K562 (cell line): ENCODE data around the gene FGF1. TPM values are rescaled to one million over a fixed set of nuclear protein-coding genes. Genes with fewer than 3 reads are reported as not detected.

Experiments used
- BRD4 ChIP-seq: fragments of 200-600 bp; sonication (generic); IDR thresholded peaks from 2 replicates; pipeline ENCODE4 v1.6.1; 2017; ENCODE audit warnings: inconsistent platforms
- CBX3 ChIP-seq, 2 experiments: IDR thresholded peaks; 1 replicate in 1 of 2; 2 replicates in 1 of 2; pipeline ENCODE4 v1.6.1; 2012; ENCODE audit warnings: inconsistent platforms in 2 of 2, low read length in 2 of 2, borderline replicate concordance in 1 of 2, control low read depth in 1 of 2
- CBX5 ChIP-seq: IDR thresholded peaks from 2 replicates; pipeline ENCODE4 v1.6.1; 2014; ENCODE audit warnings: low read depth, borderline replicate concordance
- CTCF ChIP-seq, 3 experiments: IDR thresholded peaks in 2 of 3; conservative IDR thresholded peaks in 1 of 3; 2 replicates each; pipeline ENCODE4 v1.5.1; 2011 to 2012; ENCODE audit warnings: low read length in 3 of 3, mild to moderate bottlenecking in 3 of 3, control low read depth in 2 of 3, improper control_type of control experiment in 1 of 3, inconsistent platforms in 1 of 3, low read depth in 1 of 3, mixed read lengths in 1 of 3, moderate library complexity in 1 of 3; ENCODE audit not compliant: insufficient read depth in 2 of 3
- ELF2 ChIP-seq: fragments of 250-450 bp; sonication (Bioruptor Pico); IDR thresholded peaks from 2 replicates; pipeline ENCODE4 v1.5.0; 2021; ENCODE audit warnings: mild to moderate bottlenecking
- FUS ChIP-seq: fragments of 200-400 bp; formaldehyde crosslinking; optimal IDR thresholded peaks from 2 replicates; pipeline ENCODE3; 2017; ENCODE audit warnings: low read depth, low read length
- HMGN3 ChIP-seq: IDR thresholded peaks from 2 replicates; pipeline ENCODE4 v1.6.1; 2011; ENCODE audit warnings: borderline replicate concordance, low read depth, mild to moderate bottlenecking, mixed read lengths, low read length; ENCODE audit not compliant: insufficient read length; ENCODE audit errors: extremely low read depth
- JUN ChIP-seq, 2 experiments: sonication (generic) in 1 of 2; formaldehyde crosslinking in 1 of 2; IDR thresholded peaks; 2 replicates each; pipeline versions ENCODE4 v1.6.1 to v1.8.0; 2012 to 2022; ENCODE audit warnings: borderline replicate concordance in 2 of 2, mild to moderate bottlenecking in 2 of 2, improper control_type of control experiment in 1 of 2, low read depth in 1 of 2, low read length in 1 of 2, missing genetic modification reagents in 1 of 2
- KLF16 ChIP-seq: IDR thresholded peaks from 2 replicates; pipeline ENCODE4 v1.6.1; 2016; ENCODE audit warnings: antibody characterized with exemption
- L3MBTL2 ChIP-seq: fragments of 450-650 bp; IDR thresholded peaks from 2 replicates; pipeline ENCODE4 v1.6.1; 2016; ENCODE audit warnings: mild to moderate bottlenecking, moderate library complexity
- MEF2D ChIP-seq: conservative IDR thresholded peaks from 2 replicates; pipeline ENCODE4 v1.6.1; 2016; ENCODE audit warnings: low read depth, missing genetic modification characterization, missing compliant biosample characterization
- NCOA6 ChIP-seq: fragments of 450-650 bp; IDR thresholded peaks from 2 replicates; pipeline ENCODE4 v1.6.1; 2017; ENCODE audit warnings: mild to moderate bottlenecking
- NR1H2 ChIP-seq: sonication (generic); formaldehyde crosslinking; IDR thresholded peaks from 2 replicates; pipeline ENCODE4 v1.4.0; 2020; ENCODE audit warnings: mild to moderate bottlenecking, missing genetic modification reagents
- OTX1 ChIP-seq: fragments of 450-650 bp; formaldehyde crosslinking; IDR thresholded peaks from 2 replicates; pipeline ENCODE4 v1.4.0; 2022; ENCODE audit warnings: mild to moderate bottlenecking
- PCBP2 ChIP-seq: fragments of 200-400 bp; formaldehyde crosslinking; IDR thresholded peaks from 2 replicates; pipeline ENCODE4 v1.6.1; 2018; ENCODE audit warnings: low read length, low read depth, mild to moderate bottlenecking, moderate library complexity; ENCODE audit not compliant: poor library complexity, severe bottlenecking
- RCOR1 ChIP-seq, 2 experiments: IDR thresholded peaks; 2 replicates each; pipeline ENCODE4 v1.6.1; 2012; ENCODE audit warnings: low read depth in 2 of 2, low read length in 2 of 2, borderline replicate concordance in 1 of 2, improper control_type of control experiment in 1 of 2
- SMARCA4 ChIP-seq: fragments of 450-650 bp; IDR thresholded peaks from 2 replicates; pipeline ENCODE4 v1.6.1; 2016
- TAF9B ChIP-seq: fragments of 450-650 bp; IDR thresholded peaks from 2 replicates; pipeline ENCODE4 v1.6.1; 2018; ENCODE audit warnings: mild to moderate bottlenecking; ENCODE audit not compliant: partially characterized antibody
- TARDBP ChIP-seq: fragments of 450-650 bp; IDR thresholded peaks from 2 replicates; pipeline ENCODE4 v1.6.1; 2016
- TBP ChIP-seq: optimal IDR thresholded peaks from 2 replicates; pipeline ENCODE3; 2011; ENCODE audit warnings: low read depth, low read length, improper control_type of control experiment
- ZBTB34 ChIP-seq: fragments of 250-450 bp; sonication (Bioruptor Pico); IDR thresholded peaks from 2 replicates; pipeline ENCODE4 v1.8.0; 2021; ENCODE audit warnings: mild to moderate bottlenecking, moderate library complexity
- ZFPM2 ChIP-seq: fragments of 250-450 bp; sonication (Bioruptor Pico); IDR thresholded peaks from 2 replicates; pipeline ENCODE4 v1.5.1; 2022; ENCODE audit warnings: mild to moderate bottlenecking
- ZNF280B ChIP-seq: fragments of 250-450 bp; sonication (Bioruptor Pico); IDR thresholded peaks from 2 replicates; pipeline ENCODE4 v1.5.1; 2021; ENCODE audit warnings: mild to moderate bottlenecking
- ZNF3 ChIP-seq: fragments of 250-450 bp; sonication (Bioruptor Pico); IDR thresholded peaks from 2 replicates; pipeline ENCODE4 v1.5.0; 2021; ENCODE audit warnings: mild to moderate bottlenecking, moderate library complexity
- ZNF76 ChIP-seq: fragments of 250-450 bp; sonication (Bioruptor Pico); IDR thresholded peaks from 2 replicates; pipeline ENCODE4 v1.4.0; 2020; ENCODE audit warnings: mild to moderate bottlenecking, moderate library complexity, borderline replicate concordance
- polyA plus RNA-seq, 8 experiments: library from polyadenylated mRNA; depleted of rRNA in 4 of 8; stranded (reverse) in 5 of 8; unstranded in 3 of 8; fragments of >200 nt; fragmentation: Nextera tagmentation in 2 of 8; fragmentation: Illumina TruSeq in 1 of 8; extraction: Ambion mirVana in 2 of 8; extraction: Trizol in 1 of 8; gene quantifications; 2 replicates each; pipeline versions ENCODE4 v1.2.1 to v1.2.3, GENCODE V29; 2011 to 2014; ENCODE audit warnings: inconsistent platforms in 1 of 8, missing spikeins in 1 of 8
- total RNA-seq, 7 experiments: library from RNA; depleted of rRNA in 6 of 7; stranded (reverse); fragments of >200 nt in 6 of 7; fragmentation: Illumina TruSeq in 2 of 7; extraction: Trizol in 2 of 7; gene quantifications; 2 replicates each; pipeline versions ENCODE4 v1.2.1 to v1.2.3, GENCODE V29; 2011 to 2021; ENCODE audit warnings: low replicate concordance in 1 of 7

Gene FGF1
- total and polyA plus RNA-seq, 9 of the 15 experiments (the other 6 are each of a cell fraction or from before 2014, with no cell fraction given) = not detected

GRCh38 chr5:142699184-142699720 is 13.4 kb upstream of the FGF1 start (continued):
- no peak for TF ChIP-seq OTX1 (CRISPR knock-in tag)
- TF ChIP-seq BRD4 = no peak
- no peak for TF ChIP-seq PCBP2
- TF ChIP-seq ZBTB34 (CRISPR knock-in tag) = no peak
- TF ChIP-seq ZFPM2 (CRISPR knock-in tag) = no peak
- TF ChIP-seq SMARCA4 = no peak
- TF ChIP-seq CBX3 (IDR thresholded peaks at IDR 0.05; ENCODE audit: borderline replicate concordance in 1 of 2, low read length in 2 of 2) = peak in 1 of 2 experiments; percentile 25; a peak in 1 of 3 replicates
- no peak for TF ChIP-seq L3MBTL2
- TF ChIP-seq ZNF280B (CRISPR knock-in tag) = no peak
- no peak for TF ChIP-seq TBP
- no peak for TF ChIP-seq JUN (IDR thresholded peaks at IDR 0.05; ENCODE audit: borderline replicate concordance, low read depth, low read length)
- no peak for TF ChIP-seq JUN (CRISPR knock-in tag; IDR thresholded peaks at IDR 0.05; ENCODE audit: borderline replicate concordance)
- no peak for TF ChIP-seq ZNF76 (CRISPR knock-in tag)
- TF ChIP-seq ELF2 (CRISPR knock-in tag) = no peak
- 0 out of 4 replicates have a peak, but pooled peaks of 1 of the 2 experiments have one; percentile 32 for TF ChIP-seq RCOR1 (IDR thresholded peaks at IDR 0.05; ENCODE audit: borderline replicate concordance in 1 of 2, low read depth in 2 of 2, low read length in 2 of 2)
- TF ChIP-seq CBX5 = no peak
- TF ChIP-seq KLF16 = 0 out of 2 replicates have a peak, but pooled peaks have one; percentile 48
- TF ChIP-seq TARDBP = no peak
- no peak for TF ChIP-seq NCOA6
- peak; percentile 84 for TF ChIP-seq MEF2D
- no peak for TF ChIP-seq NR1H2 (CRISPR knock-in tag)
- TF ChIP-seq CTCF (IDR thresholded peaks at IDR 0.05 in 2 of 3, conservative IDR thresholded peaks at IDR 0.05 in 1 of 3; ENCODE audit: insufficient read depth in 2 of 3, low read depth in 1 of 3, low read length in 3 of 3) = peak; percentile 87 to 97 (median 95)
- no peak for TF ChIP-seq TAF9B
- TF ChIP-seq ZNF3 = no peak
- no peak for TF ChIP-seq HMGN3
- no peak for TF ChIP-seq FUS
